GM18951 (cell line): Measurements from ENCODE around the gene SAP30.

Experiments used
- POLR2A ChIP-seq: IDR thresholded peaks from 4 replicates; pipeline ENCODE4 v1.6.1; 2011; ENCODE audit warnings: mild to moderate bottlenecking; ENCODE audit not compliant: insufficient read length, insufficient read depth; ENCODE audit errors: extremely low read depth
- in situ Hi-C: fragments of 300-500 bp; cut with MboI; formaldehyde crosslinking; loops from one replicate; pipeline ENCODE4 v1.12.0; 2022; ENCODE audit warnings: low sequenced_read_pairs, mixed read lengths, inconsistent platforms; ENCODE audit not compliant: unreplicated experiment

Gene SAP30, protein sequence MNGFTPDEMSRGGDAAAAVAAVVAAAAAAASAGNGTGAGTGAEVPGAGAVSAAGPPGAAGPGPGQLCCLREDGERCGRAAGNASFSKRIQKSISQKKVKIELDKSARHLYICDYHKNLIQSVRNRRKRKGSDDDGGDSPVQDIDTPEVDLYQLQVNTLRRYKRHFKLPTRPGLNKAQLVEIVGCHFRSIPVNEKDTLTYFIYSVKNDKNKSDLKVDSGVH

DNA sequence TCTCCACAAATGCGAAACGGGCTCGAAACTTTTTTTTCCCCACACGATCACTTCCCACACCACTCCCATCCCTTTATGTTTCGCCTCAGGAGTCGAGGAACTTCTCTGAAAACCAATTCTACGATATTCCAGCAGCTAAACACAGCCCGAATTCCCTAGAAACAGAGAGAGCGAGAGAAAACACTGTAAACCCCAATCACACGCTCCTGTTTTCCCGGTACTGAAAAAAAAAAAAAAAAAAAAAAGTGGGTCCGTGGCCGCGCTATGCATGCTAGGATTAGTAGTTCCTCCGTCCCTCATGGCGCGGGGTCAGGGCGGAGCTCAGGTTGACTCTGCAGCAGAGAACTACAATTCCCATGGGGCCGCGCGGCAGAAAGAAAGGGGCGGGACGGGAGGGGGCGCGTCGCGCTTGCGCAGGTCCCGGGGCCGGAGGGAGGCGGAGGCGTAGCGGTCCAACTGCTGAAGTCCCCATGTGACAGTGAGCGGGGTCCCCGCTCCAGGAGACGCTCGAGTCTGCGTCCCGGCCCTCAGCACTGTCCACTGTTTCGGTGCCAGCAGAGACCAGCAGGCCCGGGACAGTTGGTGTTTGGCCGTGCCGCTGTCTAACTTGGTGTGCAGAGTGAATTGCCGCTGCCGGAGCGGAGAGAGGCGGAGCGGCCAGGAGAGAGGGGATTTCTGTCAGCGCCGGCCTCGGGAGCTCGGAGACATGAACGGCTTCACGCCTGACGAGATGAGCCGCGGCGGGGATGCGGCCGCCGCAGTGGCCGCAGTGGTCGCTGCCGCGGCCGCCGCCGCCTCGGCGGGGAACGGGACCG lies at the start of gene SAP30:
Gene SAP30 (plus strand): TSS at position 478 of the 815 bp plus-strand sequence. CDS start 229 bp downstream, at position 707.
- in situ Hi-C loops: no loop called here
- peak; percentile 99 for TF ChIP-seq POLR2A

DNA sequence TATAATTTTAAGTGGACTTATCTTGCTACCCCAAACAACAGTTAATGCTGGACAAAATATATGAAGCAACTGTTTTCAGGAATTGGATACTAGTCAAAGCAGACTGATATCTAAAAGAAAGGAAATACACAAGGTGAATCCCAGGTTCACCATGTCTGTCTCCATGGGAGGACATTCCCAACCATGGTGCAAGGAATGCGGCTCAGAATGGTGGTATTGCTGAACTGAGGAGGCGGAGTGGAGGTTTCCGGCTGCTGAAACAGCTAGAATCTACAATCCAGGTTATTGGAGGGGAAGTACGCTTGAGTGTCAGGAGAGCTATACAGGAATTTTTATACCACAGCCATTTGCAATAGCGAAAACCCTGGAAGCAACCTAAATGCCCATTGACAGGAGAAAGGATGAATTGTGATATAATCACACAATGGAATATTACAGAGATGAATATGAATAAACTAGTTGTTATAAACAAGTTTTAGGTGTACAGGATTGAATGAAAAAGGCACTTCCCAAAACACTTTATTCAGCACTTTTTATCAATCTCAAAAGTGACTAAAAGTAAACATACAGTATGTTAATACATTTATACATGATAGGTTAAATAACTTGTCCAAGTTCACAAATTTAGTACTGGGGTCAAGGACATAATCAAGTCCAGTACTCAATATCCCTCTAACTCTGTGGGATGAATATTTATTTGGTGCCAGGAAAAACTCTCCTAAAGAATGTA lies 45.6 kb upstream of the SAP30 start:
- in situ Hi-C loops: loop anchor here (5.0 kb wide), 1 partner anchor 87 kb away; no protein-coding TSS in a partner anchor
- TF ChIP-seq POLR2A: no peak

DNA sequence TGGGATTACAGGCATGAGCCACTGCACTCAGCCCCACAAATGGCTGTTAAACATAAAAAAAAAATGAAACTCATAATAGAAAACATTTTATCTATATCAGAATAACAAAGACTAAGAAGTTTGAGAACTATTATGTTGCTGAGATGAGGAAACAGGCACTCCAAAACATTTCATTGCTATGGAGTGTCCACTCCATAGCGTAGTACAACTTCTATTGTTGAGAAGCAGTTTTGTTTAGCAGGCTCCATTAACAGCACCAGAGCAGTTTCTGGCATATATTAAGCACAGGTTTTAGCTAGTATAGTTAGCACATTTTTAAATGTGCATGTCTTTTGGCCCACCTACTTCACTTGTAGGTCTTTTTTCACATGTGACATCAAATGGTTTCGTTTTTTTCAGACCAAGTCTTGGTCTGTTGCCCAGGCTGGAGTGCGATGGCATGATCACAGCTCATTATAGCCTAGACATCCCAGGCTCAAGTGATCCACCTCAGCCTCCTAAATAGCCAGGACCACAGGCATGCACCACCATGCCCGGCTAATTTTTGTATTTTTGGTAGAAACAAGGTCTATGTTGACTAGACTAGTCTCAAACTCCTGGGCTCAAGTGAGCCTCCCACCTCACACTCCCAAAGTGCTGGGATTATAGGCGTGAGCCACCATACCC lies 42.4 kb upstream of the SAP30 start:
- in situ Hi-C loops: loop anchor here (5.0 kb wide), 1 partner anchor 84 kb away; no protein-coding TSS in a partner anchor
- no peak for TF ChIP-seq POLR2A

DNA sequence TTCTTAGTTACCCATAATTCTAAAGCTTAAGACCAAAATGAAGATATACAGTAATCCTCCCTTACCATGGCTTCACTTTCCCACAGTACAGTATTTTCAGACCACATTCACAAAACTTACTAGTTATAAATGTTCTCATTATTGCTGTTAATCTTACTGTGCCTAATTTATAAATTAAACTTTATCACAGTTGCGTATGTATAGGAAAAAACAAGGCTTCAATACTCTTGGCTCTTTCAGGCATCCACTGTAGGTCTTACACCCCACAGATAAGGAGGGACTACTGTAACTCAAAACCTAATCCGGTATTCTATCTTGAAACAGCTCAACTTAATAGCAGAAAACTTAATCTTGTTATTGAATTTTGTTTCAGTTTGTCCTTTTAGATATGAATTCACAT lies 40.2 kb upstream of the SAP30 start:
- in situ Hi-C loops: no loop called here
- no peak for TF ChIP-seq POLR2A

DNA sequence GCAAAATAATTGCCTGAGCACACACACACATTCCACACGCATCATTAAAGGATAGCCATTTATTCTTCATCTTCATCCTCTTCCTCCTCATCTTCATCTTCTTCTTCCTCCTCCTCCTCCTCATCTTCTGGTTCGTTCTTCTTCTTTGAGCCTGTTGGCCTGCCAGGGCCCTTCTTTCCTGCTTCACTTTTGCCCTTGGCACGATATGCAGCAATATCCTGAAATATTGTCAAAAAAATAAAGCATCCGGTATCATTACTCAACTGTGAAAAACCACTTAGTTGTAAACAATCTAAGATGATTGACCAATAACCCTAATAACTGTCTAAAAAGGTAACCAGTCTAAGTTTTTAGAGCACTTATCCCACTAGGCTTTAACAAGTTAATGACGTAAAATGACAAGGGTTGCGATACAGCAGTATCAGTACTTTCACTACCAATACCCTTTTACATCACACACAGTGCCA lies 38.7 kb upstream of the SAP30 start:
- in situ Hi-C loops: no loop called here
- no peak for TF ChIP-seq POLR2A

DNA sequence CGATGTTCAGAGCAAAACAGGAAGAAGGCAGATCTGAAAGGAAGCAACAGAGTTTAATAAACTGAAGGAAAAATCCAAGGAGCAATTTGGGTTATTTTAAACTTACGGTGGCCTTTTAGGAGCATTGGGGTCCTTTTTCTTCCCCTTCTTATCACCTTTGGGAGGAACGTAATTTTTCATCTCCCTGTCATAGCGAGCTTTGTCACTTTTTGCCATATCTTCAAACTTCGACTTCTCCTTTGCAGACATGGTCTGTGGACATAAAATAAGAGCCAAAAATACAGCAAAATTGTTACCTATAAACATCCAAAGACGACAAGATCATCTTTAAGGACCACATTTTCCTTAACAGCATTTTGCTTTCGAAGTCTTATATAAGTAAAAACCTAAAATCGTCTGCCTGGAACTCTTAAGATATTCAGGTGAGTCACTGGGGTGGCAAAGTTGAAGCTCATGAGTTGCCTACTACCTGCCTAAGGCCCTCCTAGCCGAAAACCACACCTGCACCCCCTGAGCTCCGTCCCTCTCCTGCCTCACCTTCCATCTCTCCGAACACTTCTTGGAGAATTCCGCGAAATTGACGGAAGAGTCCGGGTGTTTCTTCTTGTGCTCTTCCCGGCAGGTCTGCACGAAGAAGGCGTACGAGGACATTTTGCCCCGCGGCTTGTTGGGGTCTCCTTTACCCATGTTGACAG lies 37.6 kb upstream of the SAP30 start:
- in situ Hi-C loops: no loop called here

DNA sequence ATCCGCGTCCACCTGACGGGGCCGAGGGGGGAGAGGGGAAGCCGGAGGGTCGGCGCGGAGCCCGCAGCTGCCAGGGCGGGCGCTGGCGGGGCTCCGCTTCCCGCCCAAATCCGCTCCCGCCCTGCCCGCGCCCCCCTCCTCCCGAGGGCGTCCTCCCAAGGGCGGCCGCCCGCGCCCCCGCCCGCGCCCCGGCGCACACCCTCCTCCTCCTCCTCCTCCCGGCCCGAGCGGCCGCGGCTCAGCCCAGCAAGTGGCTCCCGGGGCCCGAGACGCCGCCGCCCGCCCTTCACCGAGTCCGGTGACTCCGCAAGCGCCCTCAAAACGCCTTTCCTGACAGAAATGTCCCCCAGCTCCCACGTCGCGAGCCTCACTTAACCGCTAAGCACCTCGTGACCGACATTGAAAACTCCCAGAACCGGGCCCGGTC lies 37.1 kb upstream of the SAP30 start:
- in situ Hi-C loops: no loop called here
- no peak for TF ChIP-seq POLR2A

More for the DNA sequence above, 37.6 kb upstream of the SAP30 start:
- TF ChIP-seq POLR2A: no peak

DNA sequence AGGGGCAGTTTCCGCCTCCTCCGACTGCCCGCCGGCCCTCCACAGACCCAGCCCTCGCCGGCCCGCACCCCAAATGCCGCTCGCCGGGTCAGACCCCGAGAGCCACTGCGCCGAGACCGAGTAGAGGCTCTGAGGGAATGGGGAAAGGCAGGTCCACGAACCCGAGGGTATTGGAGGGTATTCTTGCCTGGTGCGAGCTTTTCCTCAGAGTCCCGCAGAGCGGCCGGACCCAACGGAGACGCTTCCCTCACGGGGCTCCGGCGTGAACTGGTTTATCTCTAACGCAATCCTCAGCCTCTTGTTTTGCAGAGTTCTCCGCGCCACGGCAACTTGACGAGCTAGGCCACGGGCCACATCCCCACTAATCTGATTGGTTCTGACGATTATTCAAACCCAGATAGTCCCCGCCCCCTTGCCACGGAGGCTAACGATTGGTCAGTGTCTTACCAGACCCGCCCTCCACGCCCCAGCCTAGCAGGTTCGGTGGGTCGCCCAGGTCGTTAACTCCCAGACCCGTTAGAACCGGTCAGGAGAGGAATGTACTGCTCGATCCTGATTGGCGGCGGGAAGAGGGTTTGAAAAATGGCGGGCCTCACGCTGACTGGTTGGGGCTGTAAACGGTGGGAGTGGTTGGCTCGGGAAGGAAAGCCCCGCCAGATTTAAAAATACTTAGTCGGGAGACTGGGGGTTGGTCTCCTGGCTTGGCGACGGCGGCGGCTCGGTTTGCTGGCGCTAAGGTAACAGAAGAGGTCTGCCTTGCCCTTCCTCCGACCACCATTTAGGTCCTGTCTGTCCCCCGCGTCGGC lies 36.5 kb upstream of the SAP30 start, which contains the start of gene HMGB2:
Gene HMGB2 (minus strand): TSS at position 274 of the 806 bp plus-strand sequence. CDS start 709 bp downstream, outside the sequence.
- TF ChIP-seq POLR2A: peak; percentile 98
- in situ Hi-C loops: no loop called here

DNA sequence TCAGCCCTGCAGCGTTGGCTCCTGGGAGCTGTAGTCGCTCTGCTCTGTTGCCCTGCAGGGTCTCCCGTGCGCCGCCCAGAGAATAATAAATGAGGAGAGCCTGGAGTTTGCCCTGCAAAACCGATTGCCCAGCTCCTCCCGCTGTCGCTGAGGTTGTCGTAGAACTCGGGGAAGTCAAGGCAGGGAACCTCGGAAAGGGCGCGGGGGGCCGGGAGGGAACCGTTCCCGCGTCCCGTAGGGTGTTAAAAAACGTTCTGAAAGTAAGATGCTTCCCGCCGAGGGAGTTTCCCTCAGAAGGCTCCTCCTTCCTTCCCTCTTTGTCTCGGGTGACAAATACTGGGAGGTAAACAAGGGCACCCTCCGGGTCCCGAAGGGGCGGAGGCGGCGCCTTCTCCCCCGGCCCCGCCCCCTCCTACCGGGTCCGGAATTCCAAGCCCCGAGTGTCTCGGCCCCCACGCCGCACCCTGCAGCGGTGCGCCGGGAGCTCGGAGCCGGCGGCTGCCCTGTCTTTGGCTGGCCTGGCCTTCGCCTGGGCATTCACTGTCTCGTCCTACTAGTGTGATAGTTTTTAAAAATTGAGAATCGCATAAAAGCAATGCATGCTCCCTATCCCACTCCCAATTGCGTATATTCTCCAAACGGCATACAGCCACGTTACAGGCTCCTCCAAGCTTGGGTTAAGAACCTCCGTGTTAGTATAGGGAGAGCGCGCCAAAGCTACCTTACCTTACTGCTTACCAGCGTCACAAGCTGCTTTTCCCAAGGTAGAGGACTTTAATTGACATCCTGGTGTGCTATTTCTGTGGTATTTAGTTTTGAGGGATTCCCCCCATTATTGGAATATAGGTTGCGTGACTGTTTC lies 35.6 kb upstream of the SAP30 start:
- in situ Hi-C loops: no loop called here
- peak; percentile 69 for TF ChIP-seq POLR2A

DNA sequence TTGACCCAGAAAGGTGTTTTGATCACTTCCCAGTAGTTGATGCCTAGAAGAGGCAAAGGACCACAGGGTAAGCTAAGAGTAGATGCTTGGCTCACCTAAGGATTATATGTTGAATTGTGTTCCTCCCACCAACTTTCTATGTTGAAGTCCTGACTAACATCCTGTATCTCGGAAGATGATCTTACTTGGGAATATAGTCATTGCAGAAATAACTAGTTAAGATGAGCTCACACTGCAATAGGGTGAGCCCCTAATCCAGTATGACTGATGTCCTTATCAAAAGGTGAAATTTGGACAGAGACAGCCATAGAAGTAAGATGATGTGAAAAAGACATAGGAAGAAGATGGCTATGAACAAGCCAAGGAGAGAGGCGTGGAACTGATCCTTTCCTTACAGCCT lies 33.3 kb upstream of the SAP30 start:
- in situ Hi-C loops: no loop called here
- no peak for TF ChIP-seq POLR2A
